Raji (cell line): Measurements from ENCODE around the gene BCO1.

Experiments
- POLR2A ChIP-seq: IDR thresholded peaks from 2 replicates; pipeline ENCODE4 v1.6.1; 2011; ENCODE audit warnings: low read depth, low read length, control low read depth; ENCODE audit not compliant: insufficient read depth

Gene BCO1

GRCh38 chr16:81319221-81319912, 80.9 kb downstream of the BCO1 start:
- TF ChIP-seq POLR2A = no peak

- no peak for TF ChIP-seq POLR2A
These were observed 82.5 kb downstream of the BCO1 start for GRCh38 chr16:81321039-81321438.

- TF ChIP-seq POLR2A = no peak
These were observed 83.0 kb downstream of the BCO1 start for GRCh38 chr16:81321536-81321935.

- TF ChIP-seq POLR2A = no peak
These were observed 86.3 kb downstream of the BCO1 start for GRCh38 chr16:81324808-81325207.

GRCh38 chr16:81327011-81327410, 88.5 kb downstream of the BCO1 start:
- no peak for TF ChIP-seq POLR2A

GRCh38 chr16:81327447-81328196, 89.1 kb downstream of the BCO1 start:
- TF ChIP-seq POLR2A = no peak

GRCh38 chr16:81329947-81330346, 91.5 kb downstream of the BCO1 start:
- no peak for TF ChIP-seq POLR2A

- no peak for TF ChIP-seq POLR2A
These were observed 94.9 kb downstream of the BCO1 start for GRCh38 chr16:81333356-81333755.

- TF ChIP-seq POLR2A = no peak
These were observed 97.2 kb downstream of the BCO1 start for GRCh38 chr16:81335669-81336068.

GRCh38 chr16:81337097-81337496, 98.6 kb downstream of the BCO1 start:
- TF ChIP-seq POLR2A = no peak
